GM23338 (cell line): Measurements from ENCODE around the gene RAMP1. TPM values are rescaled to one million over a fixed set of nuclear protein-coding genes. Genes with fewer than 3 reads are reported as not detected.

Source experiments
- ATAC-seq: fragments of 200-7000 bp; cut with Tn5 transposase; 3 replicates; pipeline ENCODE4 v1.9.1; 2020
- DNase-seq: peaks from one replicate; pipeline ENCODE4 v3.0.0-alpha.2; 2015; ENCODE audit warnings: low spot score
- H2AFZ ChIP-seq: fragments of 200-600 bp; sonication (generic); 2 replicates; pipeline ENCODE4 v1.8.0; 2016; ENCODE audit warnings: antibody characterized with exemption, mild to moderate bottlenecking, moderate library complexity
- H3F3A ChIP-seq: fragments of 200-600 bp; sonication (generic); replicated peaks from 2 replicates; pipeline ENCODE4 v1.8.0; 2017; ENCODE audit warnings: antibody characterized with exemption, mixed run types, low read depth
- H3K27ac ChIP-seq: fragments of 200-600 bp; sonication (generic); 2 replicates; pipeline ENCODE4 v1.6.1; 2016; ENCODE audit warnings: low read depth
- H3K27me3 ChIP-seq: fragments of 200-600 bp; sonication (generic); 2 replicates; pipeline ENCODE4 v1.8.0; 2016; ENCODE audit warnings: mild to moderate bottlenecking, mixed run types, moderate library complexity; ENCODE audit not compliant: insufficient read depth
- H3K36me3 ChIP-seq: fragments of 200-600 bp; sonication (generic); 2 replicates; pipeline ENCODE4 v1.8.0; 2016; ENCODE audit warnings: mild to moderate bottlenecking; ENCODE audit not compliant: insufficient read depth
- H3K4me1 ChIP-seq: fragments of 200-600 bp; sonication (generic); 2 replicates; pipeline ENCODE4 v1.8.0; 2016; ENCODE audit warnings: mild to moderate bottlenecking, moderate library complexity; ENCODE audit not compliant: insufficient read depth
- H3K4me2 ChIP-seq: fragments of 200-600 bp; sonication (generic); 2 replicates; pipeline ENCODE4 v1.7.1; 2017; ENCODE audit warnings: mixed run types
- H3K4me3 ChIP-seq: fragments of 200-600 bp; sonication (generic); 2 replicates; pipeline ENCODE4 v1.6.1; 2016; ENCODE audit warnings: mixed run types
- H3K79me2 ChIP-seq: fragments of 200-600 bp; sonication (generic); replicated peaks from 2 replicates; pipeline ENCODE4 v1.8.0; 2017; ENCODE audit warnings: mild to moderate bottlenecking; ENCODE audit not compliant: insufficient read depth
- H3K9me2 ChIP-seq: fragments of 200-600 bp; sonication (generic); 2 replicates; pipeline ENCODE4 v1.8.0; 2017; ENCODE audit not compliant: insufficient read depth
- H4K20me1 ChIP-seq: fragments of 200-600 bp; sonication (generic); replicated peaks from 2 replicates; pipeline ENCODE4 v1.8.0; 2017; ENCODE audit warnings: mild to moderate bottlenecking; ENCODE audit not compliant: insufficient read depth
- H3K27ac Mint-ChIP-seq: 2 replicates; pipeline ENCODE4 v1.8.0; 2020; ENCODE audit warnings: inconsistent platforms, mild to moderate bottlenecking, moderate library complexity, mixed read lengths
- H3K27me3 Mint-ChIP-seq: 3 replicates; pipeline ENCODE4 v1.8.0; 2022; ENCODE audit warnings: low read depth, mild to moderate bottlenecking, moderate library complexity, mixed read lengths, inconsistent platforms; ENCODE audit not compliant: insufficient read depth, poor library complexity
- H3K36me3 Mint-ChIP-seq: 3 replicates; pipeline ENCODE4 v1.8.0; 2021; ENCODE audit warnings: low read depth, mild to moderate bottlenecking, inconsistent platforms, moderate library complexity, mixed read lengths
- H3K4me1 Mint-ChIP-seq: 3 replicates; pipeline ENCODE4 v1.8.0; 2020; ENCODE audit warnings: mild to moderate bottlenecking, inconsistent platforms, mixed read lengths
- H3K4me3 Mint-ChIP-seq: 3 replicates; pipeline ENCODE4 v1.8.0; 2021; ENCODE audit warnings: moderate library complexity, mild to moderate bottlenecking, inconsistent platforms, mixed read lengths
- H3K9me3 Mint-ChIP-seq: 3 replicates; pipeline ENCODE4 v1.8.0; 2020; ENCODE audit warnings: moderate library complexity, mild to moderate bottlenecking, inconsistent platforms, mixed read lengths
- CTCF ChIP-seq, 2 experiments: fragments of 200-600 bp in 1 of 2; sonication (generic) in 1 of 2; conservative IDR thresholded peaks; 2 replicates each; pipeline versions ENCODE4 v1.5.1 to v1.6.1; 2016 to 2017; ENCODE audit warnings: antibody characterized with exemption in 2 of 2, low read depth in 2 of 2, mild to moderate bottlenecking in 2 of 2, moderate library complexity in 1 of 2
- NANOG ChIP-seq: IDR thresholded peaks from 2 replicates; pipeline ENCODE4 v1.6.1; 2016; ENCODE audit warnings: antibody characterized with exemption, borderline replicate concordance
- POLR2AphosphoS5 ChIP-seq: IDR thresholded peaks from 2 replicates; pipeline ENCODE4 v1.6.1; 2016; ENCODE audit warnings: antibody characterized with exemption, low read depth
- ZNF462 ChIP-seq: fragments of 250-450 bp; sonication (Bioruptor Pico); IDR thresholded peaks from 2 replicates; pipeline ENCODE4 v1.5.0; 2020; ENCODE audit warnings: mild to moderate bottlenecking, moderate library complexity
- polyA plus RNA-seq: library from polyadenylated mRNA; unstranded; fragments of >200 nt; fragmentation: Nextera tagmentation; extraction: Ambion mirVana; gene quantifications from 2 replicates; pipeline ENCODE4 v1.2.1, GENCODE V29; 2016
- total RNA-seq: library from RNA; depleted of rRNA; stranded (reverse); fragments of >200 nt; shearing (Covaris generic); gene quantifications from 2 replicates; pipeline ENCODE4 v1.2.3, GENCODE V29; 2014

The RAMP1 gene
- total and polyA plus RNA-seq, 2 experiments from 2014 or later = 1.7 to 3.3 TPM

- no peak overlapping the region for H3K4me3 ChIP-seq
- DNase-seq = no peak
- H3K4me3 Mint-ChIP-seq = no peak overlapping the region
- H3K79me2 ChIP-seq = no peaks in the 10 kb centered on the region
- H3K4me1 ChIP-seq = no peaks in the 10 kb centered on the region
- H3K4me1 Mint-ChIP-seq = no peaks in the 10 kb centered on the region
- H3K4me2 ChIP-seq = no peak overlapping the region
- ATAC-seq = no peak
- no peak overlapping the region for H2AFZ ChIP-seq
- H3K9me3 Mint-ChIP-seq = peaks cover 4% of the 10 kb centered on the region; the same call in 2 of the 3 replicates
- no peak for TF ChIP-seq POLR2AphosphoS5
- TF ChIP-seq NANOG = no peak
- no peak for TF ChIP-seq ZNF462 (CRISPR knock-in tag)
- no peak for TF ChIP-seq CTCF (conservative IDR thresholded peaks at IDR 0.05; ENCODE audit: low read depth in 2 of 2)
- peaks cover 9% of the 10 kb centered on the region for H3K27me3 Mint-ChIP-seq
- H3K27ac Mint-ChIP-seq = no peak overlapping the region
- H3K36me3 ChIP-seq = no peaks in the 10 kb centered on the region
- no peaks in the 10 kb centered on the region for H3K9me2 ChIP-seq
- H3K27ac ChIP-seq = no peak overlapping the region
- no peaks in the 10 kb centered on the region for H4K20me1 ChIP-seq
- H3K27me3 ChIP-seq = no peaks in the 10 kb centered on the region
- H3K36me3 Mint-ChIP-seq = no peaks in the 10 kb centered on the region; the same call in 2 of the 3 replicates
- H3F3A ChIP-seq = no peaks in the 10 kb centered on the region
Observed at GRCh38 chr2:237912271-237913192, 53.1 kb downstream of the RAMP1 start.
